Pancreas (tissue), 10 donors: Measurements from ENCODE around the gene RRP12. TPM values are rescaled to one million over a fixed set of nuclear protein-coding genes. Genes with fewer than 3 reads are reported as not detected.

ENCODE experiments used
- ATAC-seq, 4 donors: fragments of 200-7000 bp; cut with Tn5 transposase; one replicate each; pipeline versions ENCODE4 v1.8.0 to v1.9.1; 2020; ENCODE audit warnings: mild to moderate bottlenecking in 4 of 4, moderate library complexity in 4 of 4
- DNase-seq, 6 donors: peaks; one replicate each; pipeline ENCODE4 v3.0.0-alpha.2; 2020
- FAIRE-seq: peaks from 2 replicates; lab custom pipeline; 2012; peaks lifted over from hg19 to GRCh38; lab: Jason Lieb, UNC
- H3K27ac ChIP-seq, 4 donors: fragments of 200-600 bp; sonication (generic); 1 replicate in 3 of 4; 2 replicates in 1 of 4; pipeline versions ENCODE4 v1.5.0 to v1.8.0; 2020
- H3K27me3 ChIP-seq, 4 donors: fragments of 200-600 bp; one replicate each; pipeline ENCODE4 v1.8.0; 2021
- H3K36me3 ChIP-seq, 3 donors: fragments of 200-600 bp; sonication (generic) in 1 of 3; one replicate each; pipeline versions ENCODE4 v1.5.0 to v1.8.0; 2020 to 2021
- H3K4me1 ChIP-seq, 3 donors: fragments of 200-600 bp; one replicate each; pipeline ENCODE4 v1.8.0; 2021
- H3K4me3 ChIP-seq, 4 donors: fragments of 200-600 bp; sonication (generic) in 2 of 4; one replicate each; pipeline versions ENCODE4 v1.5.0 to v1.8.0; 2020 to 2021
- H3K9me3 ChIP-seq, 4 donors: fragments of 200-600 bp; one replicate each; pipeline ENCODE4 v1.8.0; 2021
- CTCF ChIP-seq, 4 donors: fragments of 200-600 bp; sonication (generic) in 3 of 4; IDR thresholded peaks; one replicate each; pipeline versions ENCODE4 v1.5.0 to v1.8.0; 2021; ENCODE audit warnings: antibody characterized with exemption in 4 of 4
- WGBS, 2 donors: extraction: QIAGEN DNeasy Blood & Tissue Kit; methylation state at CpG; one replicate each; pipeline ENCODE4 v1.1.7; 2013; 5-methylcytosine and 5-hydroxymethylcytosine counted together
- intact Hi-C, 3 donors: fragments of 100-400 bp; cut with DNase I; formaldehyde crosslinking; loops; one replicate each; pipeline versions ENCODE4 v1.11.1 to v1.14.2; 2022
- polyA plus RNA-seq, 2 donors: library from polyadenylated mRNA; stranded (reverse); fragments of 200-250 nt; gene quantifications; one replicate each; pipeline ENCODE4 v1.2.3, GENCODE V29; 2013
- total RNA-seq, 6 donors: library from RNA; stranded (reverse); fragmentation: NEBNext Ultra II Directional in 4 of 6; extraction: Animal tissue kit (Norgen Biotek cat#: 25700) in 4 of 6; gene quantifications; one replicate each; pipeline versions ENCODE4 v1.2.1 to v1.2.4, GENCODE V29; 2021 to 2023
- donor health status: healthy with polysubstance abuse.
- donor health status: DM: no; HTN: no; CAD: no; lungs with moderate emphysema.
- donor health status: DM: no; HTN: no; CAD: no.
- donor health status: control.
- donor health status: control.
- donor health status: Bipolar disorder and iron deficiency.
- donor health status: DM: yes; HTN: yes; CAD: no.
- donor health status: DM: no; HTN: no; CAD: no.
- donor health status: DM: no; HTN: no; CAD: no.
- donor health status: DM: yes; HTN: yes; CAD: no.

Gene RRP12
- total and polyA plus RNA-seq, 8 donors: 22.3 to 44.9 (median 28.1) TPM

DNA sequence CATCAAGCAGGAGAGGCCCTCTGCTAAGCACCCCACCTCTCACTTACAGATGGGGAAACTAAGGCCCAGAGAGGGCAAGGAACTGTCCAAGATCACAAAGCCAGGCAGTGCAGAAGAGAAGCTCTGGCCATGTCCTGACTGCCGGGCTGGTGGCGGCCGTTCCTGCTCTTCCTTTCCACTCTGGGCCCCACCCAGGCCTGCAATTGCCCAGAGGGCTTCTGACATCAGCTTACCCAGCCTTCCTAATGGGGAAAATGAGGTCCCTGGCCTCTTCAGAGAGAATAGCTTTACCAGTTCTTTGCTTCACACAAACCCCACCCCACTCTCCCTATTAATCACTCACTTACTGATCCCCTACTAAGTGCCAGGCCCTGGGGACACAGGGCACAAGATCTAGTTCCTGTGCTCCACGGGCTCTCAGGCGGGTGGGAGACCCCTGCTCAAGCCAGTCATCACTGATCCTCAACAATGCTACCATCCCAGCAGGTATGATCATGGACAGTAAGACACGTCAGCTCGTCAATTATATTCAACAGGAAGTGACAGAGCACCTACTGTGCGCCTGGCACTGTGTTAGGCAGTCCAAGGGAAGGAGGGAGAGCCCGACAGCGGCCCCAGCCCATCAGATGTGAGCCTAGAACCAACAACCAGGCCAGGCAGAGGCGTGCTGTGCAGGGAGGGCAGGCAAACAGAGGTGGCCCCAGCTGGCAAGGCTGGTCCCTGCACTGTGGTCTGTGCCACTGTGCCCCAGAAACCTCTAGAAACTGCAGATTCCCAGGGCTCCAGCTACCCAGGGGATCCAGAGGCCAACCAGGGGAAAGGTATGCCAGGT is 40.2 kb downstream of the RRP12 start:
- Histone ChIP-seq H3K4me3 (no peak overlapping the region), H3K4me1 (no peaks in the 10 kb centered on the region), H3K27ac (no peak overlapping the region), H3K36me3 (peaks cover 0 to 29% (median 13%) of the 10 kb centered on the region in 3 donors), H3K27me3 (no peaks in the 10 kb centered on the region), H3K9me3 (no peaks in the 10 kb centered on the region)
- WGBS, 2 donors: 91 to 97% methylated on average over 11 of the region's 11 CpGs
- no peak for TF ChIP-seq CTCF (IDR thresholded peaks at IDR 0.05)
- ATAC-seq: no peak
- peak in 1 of 6 donors; percentile 10 for DNase-seq
- FAIRE-seq: no peak
- intact Hi-C loops: loop anchor here in 1 of 3 donors (10.0 kb wide), 1 partner anchor 286 kb away; no protein-coding TSS in a partner anchor

DNA sequence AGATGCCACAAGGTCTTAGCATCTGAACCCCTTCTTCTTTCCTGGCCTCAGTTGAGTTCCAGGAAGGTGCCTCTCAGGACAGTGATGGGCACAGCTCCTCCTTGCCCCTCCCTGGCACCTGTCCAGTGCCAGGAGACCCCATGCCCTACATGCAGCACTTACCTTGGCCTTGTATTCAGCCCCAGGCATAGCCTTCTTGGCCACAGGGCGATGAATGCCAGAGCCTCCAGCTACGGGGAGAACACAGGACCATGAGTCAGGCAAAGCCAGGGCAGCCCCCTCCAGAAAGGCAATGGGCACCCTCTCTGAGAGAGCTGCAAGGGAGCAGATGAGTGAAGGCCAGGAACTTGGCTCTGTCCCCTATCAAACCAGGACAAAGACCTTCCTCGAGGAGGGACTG is 42.4 kb downstream of the RRP12 start:
- Histone ChIP-seq H3K27ac (no peak overlapping the region), H3K4me3 (no peak overlapping the region), H3K9me3 (no peaks in the 10 kb centered on the region), H3K4me1 (no peaks in the 10 kb centered on the region), H3K36me3 (peaks cover 0 to 28% (median 13%) of the 10 kb centered on the region in 3 donors), H3K27me3 (no peaks in the 10 kb centered on the region)
- no peak for TF ChIP-seq CTCF (IDR thresholded peaks at IDR 0.05)
- no peak for FAIRE-seq
- 73 to 74% methylated on average over 3 of the region's 3 CpGs for WGBS, 2 donors
- ATAC-seq: no peak
- intact Hi-C loops: no loop called here
- DNase-seq: peak in 1 of 6 donors; percentile 32

- no peak for ATAC-seq
- intact Hi-C loops: no loop called here
Measured at GRCh38 chr10:97358349-97358748, 42.8 kb downstream of the RRP12 start.

GRCh38 chr10:97356918-97357317 is 44.2 kb downstream of the RRP12 start:
- 74 to 89% methylated on average over 7 of the region's 7 CpGs for WGBS, 2 donors
- no peak for FAIRE-seq

More at GRCh38 chr10:97358349-97358748, 42.8 kb downstream of the RRP12 start:
- FAIRE-seq (no peak), DNase-seq (peak in 1 of 6 donors; percentile 25)
- WGBS, 2 donors: 92% methylated on average over 4 of the region's 4 CpGs
- no peaks in the 10 kb centered on the region for H3K27me3 ChIP-seq
- H3K4me1 ChIP-seq: no peaks in the 10 kb centered on the region
- TF ChIP-seq CTCF (IDR thresholded peaks at IDR 0.05): no peak
- H3K27ac ChIP-seq: no peak overlapping the region
- H3K9me3 ChIP-seq: no peaks in the 10 kb centered on the region
- peaks cover 0 to 28% (median 13%) of the 10 kb centered on the region in 3 donors for H3K36me3 ChIP-seq
- no peak overlapping the region for H3K4me3 ChIP-seq

More at GRCh38 chr10:97356918-97357317, 44.2 kb downstream of the RRP12 start:
- H3K27me3 ChIP-seq: no peaks in the 10 kb centered on the region
- H3K36me3 ChIP-seq: peaks cover 0 to 28% (median 13%) of the 10 kb centered on the region in 3 donors
- H3K4me1 ChIP-seq: no peaks in the 10 kb centered on the region
- no peak overlapping the region for H3K4me3 ChIP-seq
- no peak for TF ChIP-seq CTCF (IDR thresholded peaks at IDR 0.05)
- ATAC-seq (no peak), DNase-seq (no peak)
- intact Hi-C loops: no loop called here
- no peaks in the 10 kb centered on the region for H3K9me3 ChIP-seq
- H3K27ac ChIP-seq: no peak overlapping the region
